Measurements from ENCODE around the gene BGLAP. TPM values are rescaled to one million over a fixed set of nuclear protein-coding genes. Genes with fewer than 3 reads are reported as not detected.
A peak's percentile ranks its signal among the peaks of the same experiment; 100 is the strongest.

Gene BGLAP
- total and polyA plus RNA-seq, 2 of the 13 experiments (the other 11 are each of a cell fraction or from before 2014, with no cell fraction given): 0.62 to 1.6 TPM

DNA sequence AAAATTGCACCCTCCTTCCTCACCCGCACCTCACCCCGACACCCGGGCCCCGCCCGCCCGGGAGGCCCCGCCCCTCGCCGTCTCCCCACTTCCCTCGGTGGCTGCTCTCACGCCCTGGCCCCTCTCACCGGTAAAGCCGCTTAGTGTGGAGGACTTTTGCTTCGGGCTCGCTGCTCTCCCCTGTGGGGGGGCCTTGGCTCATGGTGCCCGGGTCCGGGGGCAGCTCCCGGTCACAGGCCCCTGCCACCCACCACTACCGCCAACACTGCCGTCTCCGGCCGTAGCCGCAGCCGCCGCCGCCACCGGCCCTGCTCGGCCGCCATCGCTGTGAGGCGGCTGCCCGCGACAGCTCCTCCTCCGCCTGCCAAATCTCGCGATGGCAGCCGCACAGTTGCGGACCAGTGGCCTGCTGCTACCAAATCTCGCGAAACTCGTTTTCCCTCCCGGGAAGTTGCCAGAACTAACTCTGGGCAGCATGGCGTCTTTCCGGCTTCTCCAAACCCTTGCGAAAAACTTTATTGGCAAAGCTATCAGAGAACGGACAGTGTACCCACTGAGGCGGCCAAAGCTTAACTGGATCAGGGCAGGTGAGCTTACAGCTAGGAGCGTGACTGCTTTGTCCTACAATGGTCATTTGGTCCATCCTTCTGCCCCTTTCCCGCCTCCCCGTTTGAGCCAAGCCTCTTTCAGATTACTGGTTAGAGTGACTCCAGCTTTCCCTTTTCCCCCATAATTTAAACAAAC lies 40.7 kb downstream of the BGLAP start, which contains the start of gene SMG5 (continued):
- peak; percentile 90; the same call in 1 of the 2 replicates for TF ChIP-seq ZNF136 (CRISPR knock-in tag; IDR thresholded peaks at IDR 0.05; ENCODE audit: low read depth)
- no peak for TF ChIP-seq SP140L (CRISPR knock-in tag; IDR thresholded peaks at IDR 0.05; ENCODE audit: borderline replicate concordance)
- TF ChIP-seq ZNF317 (CRISPR knock-in tag; IDR thresholded peaks at IDR 0.05): no peak
- TF ChIP-seq HNRNPUL1 (IDR thresholded peaks at IDR 0.05; ENCODE audit: low read depth, low read length): no peak
- TF ChIP-seq ZNF160 (CRISPR knock-in tag; IDR thresholded peaks at IDR 0.05): 0 out of 2 replicates have a peak, but pooled peaks have one; percentile 20
- no peak for TF ChIP-seq ZKSCAN5 (CRISPR knock-in tag; IDR thresholded peaks at IDR 0.05)
- TF ChIP-seq ZNF326 (CRISPR knock-in tag; IDR thresholded peaks at IDR 0.05; ENCODE audit: borderline replicate concordance): no peak
- no peak for TF ChIP-seq ZFP36 (IDR thresholded peaks at IDR 0.05; ENCODE audit: borderline replicate concordance, low read depth, low read length, partially characterized antibody)
- peak; percentile 84; the same call in 1 of the 2 replicates for TF ChIP-seq YEATS4 (CRISPR knock-in tag; IDR thresholded peaks at IDR 0.05; ENCODE audit: borderline replicate concordance)
- TF ChIP-seq, protein P1, sequence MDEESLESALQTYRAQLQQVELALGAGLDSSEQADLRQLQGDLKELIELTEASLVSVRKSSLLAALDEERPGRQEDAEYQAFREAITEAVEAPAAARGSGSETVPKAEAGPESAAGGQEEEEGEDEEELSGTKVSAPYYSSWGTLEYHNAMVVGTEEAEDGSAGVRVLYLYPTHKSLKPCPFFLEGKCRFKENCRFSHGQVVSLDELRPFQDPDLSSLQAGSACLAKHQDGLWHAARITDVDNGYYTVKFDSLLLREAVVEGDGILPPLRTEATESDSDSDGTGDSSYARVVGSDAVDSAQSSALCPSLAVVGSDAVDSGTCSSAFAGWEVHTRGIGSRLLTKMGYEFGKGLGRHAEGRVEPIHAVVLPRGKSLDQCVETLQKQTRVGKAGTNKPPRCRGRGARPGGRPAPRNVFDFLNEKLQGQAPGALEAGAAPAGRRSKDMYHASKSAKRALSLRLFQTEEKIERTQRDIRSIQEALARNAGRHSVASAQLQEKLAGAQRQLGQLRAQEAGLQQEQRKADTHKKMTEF (CRISPR knock-in tag; IDR thresholded peaks at IDR 0.05): peak; percentile 95
- TF ChIP-seq, protein P2, sequence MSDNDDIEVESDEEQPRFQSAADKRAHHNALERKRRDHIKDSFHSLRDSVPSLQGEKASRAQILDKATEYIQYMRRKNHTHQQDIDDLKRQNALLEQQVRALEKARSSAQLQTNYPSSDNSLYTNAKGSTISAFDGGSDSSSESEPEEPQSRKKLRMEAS (IDR thresholded peaks at IDR 0.05): peak; percentile 91
- peak; percentile 88 for TF ChIP-seq SALL2 (CRISPR knock-in tag; IDR thresholded peaks at IDR 0.05)
- TF ChIP-seq, protein P3, sequence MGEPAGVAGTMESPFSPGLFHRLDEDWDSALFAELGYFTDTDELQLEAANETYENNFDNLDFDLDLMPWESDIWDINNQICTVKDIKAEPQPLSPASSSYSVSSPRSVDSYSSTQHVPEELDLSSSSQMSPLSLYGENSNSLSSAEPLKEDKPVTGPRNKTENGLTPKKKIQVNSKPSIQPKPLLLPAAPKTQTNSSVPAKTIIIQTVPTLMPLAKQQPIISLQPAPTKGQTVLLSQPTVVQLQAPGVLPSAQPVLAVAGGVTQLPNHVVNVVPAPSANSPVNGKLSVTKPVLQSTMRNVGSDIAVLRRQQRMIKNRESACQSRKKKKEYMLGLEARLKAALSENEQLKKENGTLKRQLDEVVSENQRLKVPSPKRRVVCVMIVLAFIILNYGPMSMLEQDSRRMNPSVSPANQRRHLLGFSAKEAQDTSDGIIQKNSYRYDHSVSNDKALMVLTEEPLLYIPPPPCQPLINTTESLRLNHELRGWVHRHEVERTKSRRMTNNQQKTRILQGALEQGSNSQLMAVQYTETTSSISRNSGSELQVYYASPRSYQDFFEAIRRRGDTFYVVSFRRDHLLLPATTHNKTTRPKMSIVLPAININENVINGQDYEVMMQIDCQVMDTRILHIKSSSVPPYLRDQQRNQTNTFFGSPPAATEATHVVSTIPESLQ (CRISPR knock-in tag; conservative IDR thresholded peaks at IDR 0.05): 0 out of 2 replicates have a peak, but pooled peaks have one; percentile 74
- TF ChIP-seq, protein P4, sequence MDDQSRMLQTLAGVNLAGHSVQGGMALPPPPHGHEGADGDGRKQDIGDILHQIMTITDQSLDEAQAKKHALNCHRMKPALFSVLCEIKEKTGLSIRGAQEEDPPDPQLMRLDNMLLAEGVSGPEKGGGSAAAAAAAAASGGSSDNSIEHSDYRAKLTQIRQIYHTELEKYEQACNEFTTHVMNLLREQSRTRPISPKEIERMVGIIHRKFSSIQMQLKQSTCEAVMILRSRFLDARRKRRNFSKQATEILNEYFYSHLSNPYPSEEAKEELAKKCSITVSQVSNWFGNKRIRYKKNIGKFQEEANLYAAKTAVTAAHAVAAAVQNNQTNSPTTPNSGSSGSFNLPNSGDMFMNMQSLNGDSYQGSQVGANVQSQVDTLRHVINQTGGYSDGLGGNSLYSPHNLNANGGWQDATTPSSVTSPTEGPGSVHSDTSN (CRISPR knock-in tag; IDR thresholded peaks at IDR 0.05; ENCODE audit: borderline replicate concordance): no peak
- peak; percentile 95 for TF ChIP-seq ELF1 (CRISPR knock-in tag; IDR thresholded peaks at IDR 0.05)
- peak; percentile 85 for TF ChIP-seq JARID2 (CRISPR knock-in tag; IDR thresholded peaks at IDR 0.05; ENCODE audit: insufficient replicate concordance)
- peak; percentile 86; the same call in 1 of the 2 replicates for TF ChIP-seq ZBTB20 (CRISPR knock-in tag; IDR thresholded peaks at IDR 0.05; ENCODE audit: borderline replicate concordance, low read depth)
- TF ChIP-seq ZNF570 (CRISPR knock-in tag; IDR thresholded peaks at IDR 0.05; ENCODE audit: borderline replicate concordance): no peak
- TF ChIP-seq DNMT1 (CRISPR knock-in tag; IDR thresholded peaks at IDR 0.05): peak; percentile 73; the same call in 1 of the 2 replicates
- TF ChIP-seq STAG1 (CRISPR knock-in tag; IDR thresholded peaks at IDR 0.05): no peak
- TF ChIP-seq NFATC3 (CRISPR knock-in tag; IDR thresholded peaks at IDR 0.05): no peak
- TF ChIP-seq, protein P5, sequence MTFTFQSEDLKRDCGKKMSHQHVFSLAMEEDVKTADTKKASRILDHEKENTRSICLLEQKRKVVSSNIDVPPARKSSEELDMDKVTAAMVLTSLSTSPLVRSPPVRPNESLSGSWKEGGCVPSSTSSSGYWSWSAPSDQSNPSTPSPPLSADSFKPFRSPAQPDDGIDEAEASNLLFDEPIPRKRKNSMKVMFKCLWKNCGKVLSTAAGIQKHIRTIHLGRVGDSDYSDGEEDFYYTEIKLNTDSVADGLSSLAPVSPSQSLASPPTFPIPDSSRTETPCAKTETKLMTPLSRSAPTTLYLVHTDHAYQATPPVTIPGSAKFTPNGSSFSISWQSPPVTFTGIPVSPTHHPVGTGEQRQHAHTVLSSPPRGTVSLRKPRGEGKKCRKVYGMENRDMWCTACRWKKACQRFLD (CRISPR knock-in tag; IDR thresholded peaks at IDR 0.05; ENCODE audit: borderline replicate concordance): peak; percentile 30; the same call in 1 of the 2 replicates

All from HepG2 (cell line).